G401 (cell line): Measurements from ENCODE around the gene HTT. TPM values are rescaled to one million over a fixed set of nuclear protein-coding genes. Genes with fewer than 3 reads are reported as not detected.

ENCODE experiments used
- DNase-seq: peaks from one replicate; pipeline ENCODE4 v3.0.0-alpha.2; 2015; ENCODE audit warnings: low spot score
- in situ Hi-C: cut with HindIII; loops from 2 replicates; pipeline ENCODE4 v1.10.0; 2016; ENCODE audit warnings: low sequenced_read_pairs, mixed read lengths
- total RNA-seq: library from RNA; depleted of rRNA; stranded (reverse); fragments of >200 nt; shearing (Covaris generic); gene quantifications from 2 replicates; pipeline ENCODE4 v1.2.3, GENCODE V29; 2014

HTT gene
- total RNA-seq, 1 experiment from 2014 or later, result 52.6 TPM

- in situ Hi-C loops, result no loop called here
These were observed 176.0 kb downstream of the HTT start for GRCh38 chr4:3250438-3250955.

GRCh38 chr4:3250956-3251690 lies 176.6 kb downstream of the HTT start:
- in situ Hi-C loops, result no loop called here
- no peak for DNase-seq

More at GRCh38 chr4:3250438-3250955, 176.0 kb downstream of the HTT start:
- DNase-seq, result no peak

GRCh38 chr4:3251691-3252479 lies 177.4 kb downstream of the HTT start:
- in situ Hi-C loops, result no loop called here
- no peak for DNase-seq

- in situ Hi-C loops, result no loop called here
- no peak for DNase-seq
These were observed 178.0 kb downstream of the HTT start for GRCh38 chr4:3252480-3252828.

- DNase-seq, result no peak
- in situ Hi-C loops, result no loop called here
These were observed 178.6 kb downstream of the HTT start for GRCh38 chr4:3252831-3253641.

- in situ Hi-C loops, result no loop called here
- DNase-seq, result no peak
These were observed 179.3 kb downstream of the HTT start for GRCh38 chr4:3253808-3254207.

- DNase-seq, result no peak
- in situ Hi-C loops, result no loop called here
These were observed 180.0 kb downstream of the HTT start for GRCh38 chr4:3254302-3255131.

- DNase-seq, result no peak
- in situ Hi-C loops, result no loop called here
These were observed 181.2 kb downstream of the HTT start for GRCh38 chr4:3255611-3256186.

GRCh38 chr4:3256230-3257102 lies 182.0 kb downstream of the HTT start:
- in situ Hi-C loops, result no loop called here
- no peak for DNase-seq

- DNase-seq, result peak; percentile 59
- in situ Hi-C loops, result no loop called here
These were observed 182.6 kb downstream of the HTT start for GRCh38 chr4:3257103-3257555.

- in situ Hi-C loops, result no loop called here
- DNase-seq, result no peak
These were observed 183.3 kb downstream of the HTT start for GRCh38 chr4:3257556-3258482.

GRCh38 chr4:3261411-3262207 lies 187.1 kb downstream of the HTT start:
- in situ Hi-C loops, result no loop called here
- DNase-seq, result no peak

GRCh38 chr4:3262208-3263052 lies 187.9 kb downstream of the HTT start:
- no peak for DNase-seq
- in situ Hi-C loops, result no loop called here

- in situ Hi-C loops, result no loop called here
- no peak for DNase-seq
These were observed 188.8 kb downstream of the HTT start for GRCh38 chr4:3263053-3263875.
